Measurements from ENCODE around the gene ACAP1.

Gene ACAP1

GRCh38 chr17:7336240-7337175, at the start of gene ACAP1:
Gene ACAP1, plus strand, starts transcription at chr17:7336529. Its CDS starts 206 bp downstream, at chr17:7336735.
- no peak for DNase-seq

- no peak for DNase-seq
These were observed 46.9 kb upstream of the ACAP1 start for GRCh38 chr17:7289256-7290032.

GRCh38 chr17:7290166-7290565, 46.2 kb upstream of the ACAP1 start:
- no peak for DNase-seq

- no peak for DNase-seq
These were observed 45.6 kb upstream of the ACAP1 start for GRCh38 chr17:7290685-7291084.

GRCh38 chr17:7292194-7292593, 44.1 kb upstream of the ACAP1 start:
- no peak for DNase-seq

- no peak for DNase-seq
These were observed 43.6 kb upstream of the ACAP1 start for GRCh38 chr17:7292729-7293128.

- no peak for DNase-seq
These were observed 43.2 kb upstream of the ACAP1 start for GRCh38 chr17:7293159-7293558.

- peak; percentile 87 for DNase-seq
These were observed 42.3 kb upstream of the ACAP1 start for GRCh38 chr17:7293816-7294613.

GRCh38 chr17:7294614-7295153, 41.6 kb upstream of the ACAP1 start, which contains the start of gene YBX2:
Gene YBX2, minus strand, starts transcription at chr17:7294639. Its CDS starts 139 bp downstream, at chr17:7294500.
- peak; percentile 94 for DNase-seq

- DNase-seq = no peak
These were observed 40.8 kb upstream of the ACAP1 start for GRCh38 chr17:7295230-7296180.

GRCh38 chr17:7296189-7296861, 40.0 kb upstream of the ACAP1 start:
- DNase-seq = peak; percentile 94

GRCh38 chr17:7304179-7304578, 32.1 kb upstream of the ACAP1 start:
- DNase-seq = no peak

- DNase-seq = peak; percentile 100
These were observed 29.2 kb upstream of the ACAP1 start, which contains the start of gene EIF5A for GRCh38 chr17:7306911-7307685. Gene EIF5A, plus strand, starts transcription at chr17:7307628. Its CDS starts 2,008 bp downstream, at chr17:7309636.

- DNase-seq = peak; percentile 77
These were observed 28.4 kb upstream of the ACAP1 start for GRCh38 chr17:7307686-7308624.

GRCh38 chr17:7308625-7309433, 27.5 kb upstream of the ACAP1 start:
- DNase-seq = peak; percentile 90

GRCh38 chr17:7309628-7310027, 26.7 kb upstream of the ACAP1 start:
- DNase-seq = no peak

- DNase-seq = no peak
These were observed 25.1 kb upstream of the ACAP1 start for GRCh38 chr17:7311110-7311705.

Data from NCI-H82 (cell line).